Mucosa of stomach (tissue), 1 donor: ENCODE data around the gene LST1.

Source experiments
- H3K27me3 ChIP-seq: one replicate; pipeline ENCODE4 v1.7.0; 2013; ENCODE audit warnings: mild to moderate bottlenecking, low read length; ENCODE audit not compliant: control insufficient read depth, insufficient read depth
- H3K36me3 ChIP-seq: one replicate; pipeline ENCODE4 v1.7.0; 2013; ENCODE audit warnings: low read length; ENCODE audit not compliant: control insufficient read depth, insufficient read depth
- H3K4me1 ChIP-seq: one replicate; pipeline ENCODE4 v1.7.0; 2013; ENCODE audit warnings: mild to moderate bottlenecking, low read length; ENCODE audit not compliant: control insufficient read depth, insufficient read depth
- H3K4me3 ChIP-seq: one replicate; pipeline ENCODE4 v1.7.0; 2013; ENCODE audit warnings: low read length
- H3K9ac ChIP-seq: one replicate; pipeline ENCODE4 v1.7.0; 2013; ENCODE audit warnings: mild to moderate bottlenecking, low read length, moderate library complexity
- H3K9me3 ChIP-seq: one replicate; pipeline ENCODE4 v1.7.0; 2013; ENCODE audit warnings: mild to moderate bottlenecking, low read length, moderate library complexity; ENCODE audit not compliant: control insufficient read depth
- donor health status: Pancreatic carcinoma.

The LST1 gene

GRCh38 chr6:31578184-31579118 lies 7.6 kb upstream of the LST1 start:
- H3K9me3 ChIP-seq = no peaks in the 10 kb centered on the region
- H3K4me3 ChIP-seq = no peak overlapping the region
- no peak overlapping the region for H3K9ac ChIP-seq
- no peaks in the 10 kb centered on the region for H3K36me3 ChIP-seq
- H3K27me3 ChIP-seq = peaks cover 33% of the 10 kb centered on the region
- peaks cover 11% of the 10 kb centered on the region for H3K4me1 ChIP-seq

GRCh38 chr6:31579119-31579505 lies 7.0 kb upstream of the LST1 start:
- Histone ChIP-seq H3K9me3 (no peaks in the 10 kb centered on the region), H3K27me3 (peaks cover 33% of the 10 kb centered on the region), H3K4me3 (no peak overlapping the region), H3K36me3 (no peaks in the 10 kb centered on the region), H3K9ac (no peak overlapping the region), H3K4me1 (peaks cover 11% of the 10 kb centered on the region)

GRCh38 chr6:31579546-31580437 lies 6.3 kb upstream of the LST1 start:
- H3K4me3 ChIP-seq = no peak overlapping the region
- no peak overlapping the region for H3K9ac ChIP-seq
- H3K9me3 ChIP-seq = no peaks in the 10 kb centered on the region
- H3K27me3 ChIP-seq = peaks cover 33% of the 10 kb centered on the region
- H3K4me1 ChIP-seq = peaks cover 11% of the 10 kb centered on the region
- H3K36me3 ChIP-seq = no peaks in the 10 kb centered on the region

GRCh38 chr6:31580438-31580740 lies 5.7 kb upstream of the LST1 start:
- H3K9me3 ChIP-seq = no peaks in the 10 kb centered on the region
- peaks cover 28% of the 10 kb centered on the region for H3K27me3 ChIP-seq
- peak overlapping the region; percentile 87 for H3K9ac ChIP-seq
- no peak overlapping the region for H3K4me3 ChIP-seq
- H3K4me1 ChIP-seq = peaks cover 11% of the 10 kb centered on the region
- no peaks in the 10 kb centered on the region for H3K36me3 ChIP-seq

- H3K9ac ChIP-seq = peak overlapping the region; percentile 87
- H3K27me3 ChIP-seq = peaks cover 27% of the 10 kb centered on the region
- H3K4me1 ChIP-seq = peaks cover 11% of the 10 kb centered on the region
- no peaks in the 10 kb centered on the region for H3K36me3 ChIP-seq
- H3K4me3 ChIP-seq = peak overlapping the region; percentile 82
- H3K9me3 ChIP-seq = no peaks in the 10 kb centered on the region
Observed at GRCh38 chr6:31580807-31581433, 5.2 kb upstream of the LST1 start.

- peak overlapping the region; percentile 87 for H3K9ac ChIP-seq
- H3K4me1 ChIP-seq = peaks cover 11% of the 10 kb centered on the region
- peak overlapping the region; percentile 82 for H3K4me3 ChIP-seq
- H3K9me3 ChIP-seq = no peaks in the 10 kb centered on the region
- peaks cover 30% of the 10 kb centered on the region for H3K27me3 ChIP-seq
- no peaks in the 10 kb centered on the region for H3K36me3 ChIP-seq
Observed at GRCh38 chr6:31581434-31582229, 4.4 kb upstream of the LST1 start.

GRCh38 chr6:31582230-31582643 lies 3.8 kb upstream of the LST1 start, which contains the start of gene LTB:
Gene LTB, minus strand, starts transcription at chr6:31582424. Its CDS starts 7 bp downstream, at chr6:31582417.
- H3K4me3 ChIP-seq = peak within 1 kb of the TSS; percentile 82
- peaks cover 32% of the 10 kb centered on the region for H3K27me3 ChIP-seq
- peaks cover 11% of the 10 kb centered on the region for H3K4me1 ChIP-seq
- H3K36me3 ChIP-seq = no peaks in the 10 kb centered on the region
- H3K9me3 ChIP-seq = no peaks in the 10 kb centered on the region
- peak within 1 kb of the TSS; percentile 87 for H3K9ac ChIP-seq

- Histone ChIP-seq H3K9ac (no peak overlapping the region), H3K36me3 (no peaks in the 10 kb centered on the region), H3K4me3 (no peak overlapping the region), H3K27me3 (peaks cover 26% of the 10 kb centered on the region), H3K4me1 (peaks cover 9% of the 10 kb centered on the region), H3K9me3 (no peaks in the 10 kb centered on the region)
Observed at GRCh38 chr6:31585491-31585890, 586 bp upstream of the LST1 start.

GRCh38 chr6:31586599-31587281 lies 663 bp downstream of the LST1 start:
- Histone ChIP-seq H3K4me3 (no peak overlapping the region), H3K9me3 (no peaks in the 10 kb centered on the region), H3K27me3 (peaks cover 16% of the 10 kb centered on the region), H3K36me3 (no peaks in the 10 kb centered on the region), H3K9ac (no peak overlapping the region), H3K4me1 (no peaks in the 10 kb centered on the region)

GRCh38 chr6:31587791-31588777 lies 2.0 kb downstream of the LST1 start:
- H3K36me3 ChIP-seq = no peaks in the 10 kb centered on the region
- no peak overlapping the region for H3K4me3 ChIP-seq
- no peaks in the 10 kb centered on the region for H3K4me1 ChIP-seq
- H3K27me3 ChIP-seq = peaks cover 5% of the 10 kb centered on the region
- no peak overlapping the region for H3K9ac ChIP-seq
- H3K9me3 ChIP-seq = no peaks in the 10 kb centered on the region
